Activated CD4-positive, alpha-beta T cell treated with anti-CD3 and anti-CD28 coated beads, Interleukin-2, amount 10 ng/mL, durations not matched to agents 7 days and 5 days (primary cell): Measurements from ENCODE around the gene PHIP. TPM values are rescaled to one million over a fixed set of nuclear protein-coding genes. Genes with fewer than 3 reads are reported as not detected.
"Not testable (repeated sequence)": the region's sequence is repeated elsewhere in the genome, so short reads cannot be mapped to it uniquely, and the experiment has no call there.

Source experiments
- CTCF ChIA-PET: fragments of 350-600 bp; sonication (Branson Sonifier 250); formaldehyde crosslinking; loops from one replicate; lab custom pipeline; 2021; ENCODE audit warnings: antibody characterized with exemption; lab: Charles Lee
- POLR2A ChIA-PET: fragments of 350-600 bp; sonication (Branson Sonifier 250); formaldehyde crosslinking; loops from one replicate; lab custom pipeline; 2021; ENCODE audit warnings: antibody characterized with exemption; lab: Charles Lee
- DNase-seq: peaks from one replicate; pipeline ENCODE4 v3.0.0-alpha.2; 2020
- H3K27ac Mint-ChIP-seq: one replicate; pipeline ENCODE4 v1.8.0; 2021; ENCODE audit warnings: mild to moderate bottlenecking, moderate library complexity, mixed read lengths
- H3K27me3 Mint-ChIP-seq: one replicate; pipeline ENCODE4 v1.8.0; 2021; ENCODE audit warnings: mixed read lengths
- H3K36me3 Mint-ChIP-seq: one replicate; pipeline ENCODE4 v1.8.0; 2021; ENCODE audit warnings: low read depth, mixed read lengths
- H3K4me1 Mint-ChIP-seq: one replicate; pipeline ENCODE4 v1.8.0; 2021; ENCODE audit warnings: mixed read lengths
- H3K4me3 Mint-ChIP-seq: one replicate; pipeline ENCODE4 v1.8.0; 2021; ENCODE audit warnings: mild to moderate bottlenecking, moderate library complexity, mixed read lengths
- H3K9me3 Mint-ChIP-seq: one replicate; pipeline ENCODE4 v1.8.0; 2021; ENCODE audit warnings: mixed read lengths
- total RNA-seq, 2 experiments: library from RNA; stranded (reverse); gene quantifications; one replicate each; pipeline ENCODE4 v1.2.3, GENCODE V29; 2021

The PHIP gene
- total RNA-seq, 2 experiments from 2014 or later: 31.6 to 33.9 TPM

- no peak overlapping the region for H3K4me3 Mint-ChIP-seq
- CTCF ChIA-PET: interaction anchor here (1.1 kb wide), 1 partner anchor 18 kb away, joined by 3 read pairs; no protein-coding TSS in a partner anchor
These were observed 135.6 kb downstream of the PHIP start for GRCh38 chr6:78942446-78942845.

GRCh38 chr6:78936515-78936914 is 141.5 kb downstream of the PHIP start:
- Mint-ChIP-seq H3K27me3 (no peaks in the 10 kb centered on the region), H3K4me3 (no peak overlapping the region), H3K9me3 (no peaks in the 10 kb centered on the region), H3K27ac (no peak overlapping the region), H3K36me3 (peaks cover 24% of the 10 kb centered on the region), H3K4me1 (no peaks in the 10 kb centered on the region)
- no peak for DNase-seq
- ChIA-PET POLR2A (no interaction called here), CTCF (no interaction called here)

More at GRCh38 chr6:78942446-78942845, 135.6 kb downstream of the PHIP start:
- Mint-ChIP-seq H3K9me3 (no peaks in the 10 kb centered on the region), H3K4me1 (no peaks in the 10 kb centered on the region), H3K27ac (no peak overlapping the region), H3K36me3 (peaks cover 59% of the 10 kb centered on the region), H3K27me3 (no peaks in the 10 kb centered on the region)
- no peak for DNase-seq
- POLR2A ChIA-PET: interaction anchor here (0.6 kb wide), 1 partner anchor 35 kb away, joined by 5 read pairs; no protein-coding TSS in a partner anchor

GRCh38 chr6:78935553-78935952 is 142.5 kb downstream of the PHIP start:
- CTCF ChIA-PET: no interaction called here
- Mint-ChIP-seq H3K4me3 (no peak overlapping the region), H3K9me3 (no peaks in the 10 kb centered on the region), H3K36me3 (peaks cover 15% of the 10 kb centered on the region), H3K27me3 (no peaks in the 10 kb centered on the region), H3K27ac (no peak overlapping the region), H3K4me1 (no peaks in the 10 kb centered on the region)
- DNase-seq: no peak
- POLR2A ChIA-PET: no interaction called here

- Mint-ChIP-seq H3K9me3 (peaks cover 24% of the 10 kb centered on the region), H3K36me3 (no peaks in the 10 kb centered on the region), H3K27me3 (peaks cover 10% of the 10 kb centered on the region), H3K4me3 (no peak overlapping the region), H3K4me1 (no peaks in the 10 kb centered on the region), H3K27ac (no peak overlapping the region)
- CTCF ChIA-PET: no interaction called here
- POLR2A ChIA-PET: no interaction called here
- no peak for DNase-seq
These were observed 152.7 kb downstream of the PHIP start for GRCh38 chr6:78925317-78925716.

GRCh38 chr6:78921168-78921567 is 156.9 kb downstream of the PHIP start:
- POLR2A ChIA-PET, CTCF ChIA-PET, H3K4me1 Mint-ChIP-seq, H3K27me3 Mint-ChIP-seq, H3K4me3 Mint-ChIP-seq, H3K36me3 Mint-ChIP-seq, H3K27ac Mint-ChIP-seq, DNase-seq: not testable (repeated sequence)
- H3K9me3 Mint-ChIP-seq: peaks cover 35% of the 10 kb centered on the region

GRCh38 chr6:78917788-78918187 is 160.3 kb downstream of the PHIP start:
- Mint-ChIP-seq H3K27ac (no peak overlapping the region), H3K4me1 (peaks cover 2% of the 10 kb centered on the region), H3K4me3 (no peak overlapping the region), H3K36me3 (no peaks in the 10 kb centered on the region), H3K27me3 (no peaks in the 10 kb centered on the region), H3K9me3 (peaks cover 26% of the 10 kb centered on the region)
- no peak for DNase-seq
- CTCF ChIA-PET: no interaction called here
- POLR2A ChIA-PET: no interaction called here

GRCh38 chr6:78916411-78916810 is 161.6 kb downstream of the PHIP start:
- H3K9me3 Mint-ChIP-seq: peaks cover 22% of the 10 kb centered on the region
- no peak overlapping the region for H3K27ac Mint-ChIP-seq
- CTCF ChIA-PET: no interaction called here
- POLR2A ChIA-PET: no interaction called here
- peaks cover 8% of the 10 kb centered on the region for H3K27me3 Mint-ChIP-seq
- H3K4me3 Mint-ChIP-seq: no peak overlapping the region
- H3K4me1 Mint-ChIP-seq: peaks cover 2% of the 10 kb centered on the region
- DNase-seq: no peak
- no peaks in the 10 kb centered on the region for H3K36me3 Mint-ChIP-seq

- Mint-ChIP-seq H3K4me1 (peaks cover 14% of the 10 kb centered on the region), H3K27ac (no peak overlapping the region), H3K4me3 (peak overlapping the region; percentile 43), H3K27me3 (peaks cover 20% of the 10 kb centered on the region), H3K36me3 (peaks cover 5% of the 10 kb centered on the region), H3K9me3 (peaks cover 3% of the 10 kb centered on the region)
- ChIA-PET CTCF (no interaction called here), POLR2A (no interaction called here)
- no peak for DNase-seq
These were observed 166.7 kb downstream of the PHIP start for GRCh38 chr6:78911218-78911940.

GRCh38 chr6:78910591-78911171 is 167.4 kb downstream of the PHIP start:
- H3K36me3 Mint-ChIP-seq: peaks cover 5% of the 10 kb centered on the region
- CTCF ChIA-PET: no interaction called here
- H3K9me3 Mint-ChIP-seq: no peaks in the 10 kb centered on the region
- peaks cover 14% of the 10 kb centered on the region for H3K4me1 Mint-ChIP-seq
- no peak overlapping the region for H3K27ac Mint-ChIP-seq
- peaks cover 20% of the 10 kb centered on the region for H3K27me3 Mint-ChIP-seq
- DNase-seq: peak; percentile 20
- H3K4me3 Mint-ChIP-seq: peak overlapping the region; percentile 43
- POLR2A ChIA-PET: no interaction called here

- Mint-ChIP-seq H3K27me3 (peaks cover 20% of the 10 kb centered on the region), H3K36me3 (peaks cover 5% of the 10 kb centered on the region), H3K27ac (no peak overlapping the region), H3K4me1 (peaks cover 14% of the 10 kb centered on the region), H3K4me3 (peak overlapping the region; percentile 43), H3K9me3 (no peaks in the 10 kb centered on the region)
- no peak for DNase-seq
- ChIA-PET POLR2A (no interaction called here), CTCF (no interaction called here)
These were observed 168.0 kb downstream of the PHIP start for GRCh38 chr6:78910010-78910409.

- Mint-ChIP-seq H3K4me1 (peaks cover 14% of the 10 kb centered on the region), H3K36me3 (peaks cover 5% of the 10 kb centered on the region), H3K27me3 (peaks cover 20% of the 10 kb centered on the region), H3K9me3 (no peaks in the 10 kb centered on the region), H3K4me3 (no peak overlapping the region), H3K27ac (no peak overlapping the region)
- ChIA-PET CTCF (no interaction called here), POLR2A (no interaction called here)
- DNase-seq: no peak
These were observed 168.7 kb downstream of the PHIP start for GRCh38 chr6:78909391-78909790.

GRCh38 chr6:78908621-78909020 is 169.4 kb downstream of the PHIP start:
- H3K27me3 Mint-ChIP-seq: peaks cover 20% of the 10 kb centered on the region
- peaks cover 5% of the 10 kb centered on the region for H3K36me3 Mint-ChIP-seq
- no peaks in the 10 kb centered on the region for H3K9me3 Mint-ChIP-seq
- CTCF ChIA-PET: no interaction called here
- H3K27ac Mint-ChIP-seq: no peak overlapping the region
- peaks cover 14% of the 10 kb centered on the region for H3K4me1 Mint-ChIP-seq
- POLR2A ChIA-PET: no interaction called here
- no peak for DNase-seq
- H3K4me3 Mint-ChIP-seq: no peak overlapping the region

GRCh38 chr6:78896227-78896626 is 181.8 kb downstream of the PHIP start:
- Mint-ChIP-seq H3K4me1 (no peaks in the 10 kb centered on the region), H3K27ac (no peak overlapping the region), H3K9me3 (no peaks in the 10 kb centered on the region), H3K4me3 (no peak overlapping the region), H3K27me3 (no peaks in the 10 kb centered on the region), H3K36me3 (no peaks in the 10 kb centered on the region)
- CTCF ChIA-PET: no interaction called here
- DNase-seq: no peak
- POLR2A ChIA-PET: no interaction called here
